AG09309 (cell line): ENCODE data around the gene PDE12.

Experiments used
- DNase-seq: peaks from one replicate; pipeline ENCODE4 v3.0.0-alpha.2; 2010; ENCODE audit warnings: low read depth
- H3K4me3 ChIP-seq: 2 replicates; pipeline ENCODE4 v1.5.1; 2011; ENCODE audit warnings: mild to moderate bottlenecking, low read depth, low read length, moderate library complexity; ENCODE audit not compliant: control insufficient read depth
- TF ChIP-seq, protein P1 (sequence below): IDR thresholded peaks from 2 replicates; pipeline ENCODE4 v1.5.1; 2011; ENCODE audit warnings: mild to moderate bottlenecking, low read depth, low read length, inconsistent platforms; ENCODE audit not compliant: insufficient read depth, control insufficient read depth; ENCODE audit errors: missing control alignments

PDE12 gene

GRCh38 chr3:57583544-57583943, 27.5 kb downstream of the PDE12 start:
- no peak for DNase-seq
- no peak overlapping the region for H3K4me3 ChIP-seq
- TF ChIP-seq, protein P1, sequence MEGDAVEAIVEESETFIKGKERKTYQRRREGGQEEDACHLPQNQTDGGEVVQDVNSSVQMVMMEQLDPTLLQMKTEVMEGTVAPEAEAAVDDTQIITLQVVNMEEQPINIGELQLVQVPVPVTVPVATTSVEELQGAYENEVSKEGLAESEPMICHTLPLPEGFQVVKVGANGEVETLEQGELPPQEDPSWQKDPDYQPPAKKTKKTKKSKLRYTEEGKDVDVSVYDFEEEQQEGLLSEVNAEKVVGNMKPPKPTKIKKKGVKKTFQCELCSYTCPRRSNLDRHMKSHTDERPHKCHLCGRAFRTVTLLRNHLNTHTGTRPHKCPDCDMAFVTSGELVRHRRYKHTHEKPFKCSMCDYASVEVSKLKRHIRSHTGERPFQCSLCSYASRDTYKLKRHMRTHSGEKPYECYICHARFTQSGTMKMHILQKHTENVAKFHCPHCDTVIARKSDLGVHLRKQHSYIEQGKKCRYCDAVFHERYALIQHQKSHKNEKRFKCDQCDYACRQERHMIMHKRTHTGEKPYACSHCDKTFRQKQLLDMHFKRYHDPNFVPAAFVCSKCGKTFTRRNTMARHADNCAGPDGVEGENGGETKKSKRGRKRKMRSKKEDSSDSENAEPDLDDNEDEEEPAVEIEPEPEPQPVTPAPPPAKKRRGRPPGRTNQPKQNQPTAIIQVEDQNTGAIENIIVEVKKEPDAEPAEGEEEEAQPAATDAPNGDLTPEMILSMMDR = no peak

DNA sequence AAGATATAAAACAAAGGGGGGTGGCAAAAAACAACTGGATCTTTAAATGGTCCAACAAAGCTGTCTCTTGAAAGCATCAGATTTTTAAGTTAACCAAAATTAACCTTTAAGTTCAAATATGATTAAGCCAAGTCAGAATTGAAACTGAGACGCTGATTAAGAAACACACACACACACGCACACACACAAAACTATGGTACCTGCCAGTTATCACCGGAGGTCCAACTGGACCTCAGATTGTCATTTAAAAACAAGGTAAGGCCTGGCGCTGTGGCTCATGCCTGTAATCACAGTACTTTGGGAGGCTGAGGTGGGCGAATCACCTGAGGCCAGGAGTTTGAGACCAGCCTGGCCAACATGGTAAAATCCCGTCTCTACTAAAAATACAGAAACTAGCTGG, 30.7 kb downstream of the PDE12 start:
- TF ChIP-seq, protein P1 = no peak
- H3K4me3 ChIP-seq = no peak overlapping the region
- no peak for DNase-seq

DNA sequence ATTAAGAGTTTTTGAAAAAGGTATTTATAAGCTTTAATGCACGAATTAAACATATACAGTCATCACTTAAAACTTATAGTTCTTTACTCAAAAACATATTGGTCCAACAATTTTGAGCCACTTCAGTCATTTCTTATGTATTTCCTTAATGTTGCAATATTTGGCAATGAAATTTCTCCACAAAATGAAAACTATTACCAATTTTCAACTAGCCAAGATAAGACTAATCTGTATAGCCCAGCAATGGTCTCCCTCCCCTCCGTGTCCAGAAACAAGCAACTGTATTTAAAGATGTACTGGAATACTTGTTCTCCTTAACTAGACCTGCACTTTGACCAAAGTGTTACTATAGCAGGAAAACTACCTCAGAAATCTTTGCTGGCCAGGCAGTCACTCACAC, 31.8 kb downstream of the PDE12 start:
- no peak overlapping the region for H3K4me3 ChIP-seq
- TF ChIP-seq, protein P1 = no peak
- no peak for DNase-seq

DNA sequence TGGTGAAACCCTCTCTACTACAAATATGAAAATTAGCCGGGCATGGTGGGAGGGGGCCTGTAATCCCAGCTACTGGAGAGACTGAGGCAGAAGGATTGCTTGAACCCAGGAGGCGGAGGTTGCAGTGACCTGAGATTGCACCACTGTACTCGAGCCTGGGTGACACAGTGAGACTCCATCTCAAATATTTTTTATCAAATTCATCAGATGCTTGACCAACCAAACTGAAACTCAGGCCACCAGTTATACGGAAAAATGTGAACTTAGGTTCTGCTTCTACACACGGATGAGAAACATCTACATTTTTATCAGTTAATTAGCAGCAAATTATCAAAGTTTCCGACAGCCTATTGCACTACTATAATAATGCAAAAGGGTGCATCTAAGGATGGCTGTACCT, 36.2 kb downstream of the PDE12 start:
- TF ChIP-seq, protein P1 = no peak
- no peak for DNase-seq
- peak overlapping the region; percentile 8; the same call in 1 of the 2 replicates for H3K4me3 ChIP-seq

DNA sequence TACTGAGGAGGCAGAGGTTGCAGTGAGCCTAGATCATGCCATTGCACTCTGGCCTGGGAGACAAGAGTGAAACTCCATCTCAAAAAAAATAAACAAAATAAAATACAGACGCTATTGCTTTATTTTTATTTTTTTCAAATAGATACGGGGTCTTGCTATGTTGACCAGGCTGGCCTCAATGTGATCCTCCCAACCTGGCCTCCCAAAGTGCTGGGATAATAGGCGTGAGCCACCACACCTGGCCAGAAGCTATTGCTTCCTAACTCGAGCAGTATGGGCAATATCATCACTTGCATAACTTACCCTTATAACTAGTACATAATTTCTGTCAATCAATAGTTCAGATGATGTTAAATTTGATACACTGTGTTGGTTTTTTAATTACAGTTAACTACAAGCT, 38.1 kb downstream of the PDE12 start:
- peak overlapping the region; percentile 92 for H3K4me3 ChIP-seq
- TF ChIP-seq, protein P1 = no peak

GRCh38 chr3:57594576-57594975, 38.5 kb downstream of the PDE12 start:
- TF ChIP-seq, protein P1 = no peak
- H3K4me3 ChIP-seq = peak overlapping the region; percentile 92
- DNase-seq = no peak

More for the DNA sequence above, 38.1 kb downstream of the PDE12 start:
- no peak for DNase-seq
